CD4-positive, CD25-positive, alpha-beta regulatory T cell (primary cell): Measurements from ENCODE around the gene DYNC1I1. TPM values are rescaled to one million over a fixed set of nuclear protein-coding genes. Genes with fewer than 3 reads are reported as not detected.

Experiments
- ATAC-seq, 2 donors: fragments of 150-1000 bp; cut with Tn5 transposase; one replicate each; pipeline ENCODE4 v1.10.0; 2021; ENCODE audit warnings: low read depth in 2 of 2, moderate number of reproducible peaks in 2 of 2, moderate library complexity in 1 of 2
- DNase-seq, 3 donors: peaks; one replicate each; pipeline versions ENCODE4 v3.0.0 to v3.0.0-alpha.2; 2012 to 2022; ENCODE audit warnings: mixed read lengths in 1 of 3
- H3K27ac ChIP-seq: one replicate; pipeline ENCODE4 v1.7.0; 2013; ENCODE audit warnings: mild to moderate bottlenecking, low read length; ENCODE audit not compliant: insufficient read depth, poor library complexity, severe bottlenecking
- H3K27me3 ChIP-seq: one replicate; pipeline ENCODE4 v1.7.0; 2013; ENCODE audit warnings: low read length; ENCODE audit not compliant: control insufficient read depth, insufficient read depth
- H3K36me3 ChIP-seq: one replicate; pipeline ENCODE4 v1.7.0; 2013; ENCODE audit warnings: mild to moderate bottlenecking, low read length, moderate library complexity; ENCODE audit not compliant: control insufficient read depth, insufficient read depth
- H3K4me1 ChIP-seq: 2 replicates; pipeline ENCODE4 v1.7.0; 2013; ENCODE audit warnings: mild to moderate bottlenecking, low read length; ENCODE audit not compliant: insufficient read depth, control insufficient read depth, poor library complexity, severe bottlenecking
- H3K4me3 ChIP-seq: one replicate; pipeline ENCODE4 v1.7.0; 2013; ENCODE audit warnings: low read depth, mild to moderate bottlenecking, low read length, moderate library complexity
- H3K9me3 ChIP-seq, 2 experiments: 1 replicate in 1 of 2; 2 replicates in 1 of 2; pipeline ENCODE4 v1.7.0; 2013; ENCODE audit warnings: low read length in 2 of 2, mild to moderate bottlenecking in 1 of 2, moderate library complexity in 1 of 2; ENCODE audit not compliant: control insufficient read depth in 2 of 2
- H3K27ac Mint-ChIP-seq, 3 donors: one replicate each; pipeline ENCODE4 v1.8.0; 2020 to 2022; ENCODE audit warnings: mild to moderate bottlenecking in 3 of 3, mixed read lengths in 3 of 3, moderate library complexity in 2 of 3
- H3K27me3 Mint-ChIP-seq: one replicate; pipeline ENCODE4 v1.8.0; 2022; ENCODE audit warnings: mild to moderate bottlenecking, mixed read lengths
- H3K36me3 Mint-ChIP-seq: one replicate; pipeline ENCODE4 v1.8.0; 2020; ENCODE audit warnings: mixed read lengths
- H3K4me1 Mint-ChIP-seq, 4 donors: one replicate each; pipeline ENCODE4 v1.8.0; 2020 to 2022; ENCODE audit warnings: mixed read lengths in 4 of 4, mild to moderate bottlenecking in 1 of 4
- H3K4me3 Mint-ChIP-seq, 4 donors: one replicate each; pipeline ENCODE4 v1.8.0; 2020 to 2022; ENCODE audit warnings: mild to moderate bottlenecking in 4 of 4, mixed read lengths in 4 of 4, moderate library complexity in 3 of 4
- H3K9me3 Mint-ChIP-seq, 7 donors: one replicate each; pipeline ENCODE4 v1.8.0; 2020 to 2022; ENCODE audit warnings: mixed read lengths in 7 of 7, mild to moderate bottlenecking in 3 of 7, moderate library complexity in 2 of 7
- polyA plus RNA-seq, 4 donors: library from polyadenylated mRNA; unstranded; fragments of 300-500 nt; fragmentation: Illumina TruSeq; gene quantifications; one replicate each; pipeline ENCODE4 v1.2.3, GENCODE V29; 2021
- total RNA-seq: library from RNA; stranded (reverse); gene quantifications from one replicate; pipeline ENCODE4 v1.2.3, GENCODE V29; 2022

DYNC1I1 gene
- total and polyA plus RNA-seq, 5 donors from 2014 or later, result not detected

DNA sequence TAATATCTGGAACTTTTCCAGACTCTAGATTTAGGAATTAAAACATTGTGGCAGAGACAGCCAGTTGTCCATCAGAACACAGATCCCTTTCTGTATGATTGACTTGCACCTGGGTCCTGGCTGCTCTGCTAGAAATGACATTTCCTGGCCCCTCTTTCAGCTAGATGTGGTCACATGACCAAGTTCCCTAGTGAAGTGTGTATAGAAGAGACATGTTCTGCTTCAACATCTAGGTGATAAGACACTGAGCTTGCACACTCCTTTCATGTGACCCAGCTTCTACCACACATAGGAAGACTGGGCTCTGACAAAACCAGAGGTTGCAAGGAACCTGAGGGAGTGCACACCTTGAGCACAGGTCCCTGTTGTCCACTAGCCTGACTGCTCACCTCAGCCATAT lies 22.8 kb upstream of the DYNC1I1 start:
- Mint-ChIP-seq H3K9me3 (peaks cover 0 to 4% (median 1%) of the 10 kb centered on the region in 7 donors), H3K4me1 (no peaks in the 10 kb centered on the region), H3K27me3 (no peaks in the 10 kb centered on the region), H3K27ac (no peak overlapping the region), H3K36me3 (no peaks in the 10 kb centered on the region), H3K4me3 (no peak overlapping the region)
- H3K4me3 ChIP-seq, result no peak overlapping the region
- no peaks in the 10 kb centered on the region for H3K9me3 ChIP-seq
- no peaks in the 10 kb centered on the region for H3K4me1 ChIP-seq
- H3K36me3 ChIP-seq, result no peaks in the 10 kb centered on the region
- no peak for ATAC-seq
- DNase-seq, result no peak
- no peak overlapping the region for H3K27ac ChIP-seq
- no peaks in the 10 kb centered on the region for H3K27me3 ChIP-seq

DNA sequence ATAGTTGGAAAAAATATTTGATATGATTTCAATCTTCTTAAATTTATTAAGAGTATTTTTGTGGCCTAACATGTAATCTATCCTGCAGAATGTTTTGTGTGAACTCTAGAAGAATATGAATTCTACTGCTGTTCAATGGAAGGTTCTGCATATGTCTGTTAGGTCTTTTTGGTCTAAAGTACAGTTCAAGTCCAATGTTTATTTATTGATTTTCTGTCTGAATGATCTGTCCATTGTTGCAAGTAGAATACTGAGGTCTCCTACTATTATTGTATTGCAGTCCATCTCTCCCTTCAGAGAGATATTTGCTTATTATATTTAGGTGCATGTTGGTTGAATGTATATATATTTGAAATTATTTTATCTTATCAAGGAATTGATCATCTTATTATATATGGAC lies 18.9 kb upstream of the DYNC1I1 start:
- peaks cover 0 to 4% (median 0%) of the 10 kb centered on the region in 7 donors for H3K9me3 Mint-ChIP-seq
- peaks cover 2% of the 10 kb centered on the region for H3K27me3 ChIP-seq
- H3K4me1 Mint-ChIP-seq, result no peaks in the 10 kb centered on the region

DNA sequence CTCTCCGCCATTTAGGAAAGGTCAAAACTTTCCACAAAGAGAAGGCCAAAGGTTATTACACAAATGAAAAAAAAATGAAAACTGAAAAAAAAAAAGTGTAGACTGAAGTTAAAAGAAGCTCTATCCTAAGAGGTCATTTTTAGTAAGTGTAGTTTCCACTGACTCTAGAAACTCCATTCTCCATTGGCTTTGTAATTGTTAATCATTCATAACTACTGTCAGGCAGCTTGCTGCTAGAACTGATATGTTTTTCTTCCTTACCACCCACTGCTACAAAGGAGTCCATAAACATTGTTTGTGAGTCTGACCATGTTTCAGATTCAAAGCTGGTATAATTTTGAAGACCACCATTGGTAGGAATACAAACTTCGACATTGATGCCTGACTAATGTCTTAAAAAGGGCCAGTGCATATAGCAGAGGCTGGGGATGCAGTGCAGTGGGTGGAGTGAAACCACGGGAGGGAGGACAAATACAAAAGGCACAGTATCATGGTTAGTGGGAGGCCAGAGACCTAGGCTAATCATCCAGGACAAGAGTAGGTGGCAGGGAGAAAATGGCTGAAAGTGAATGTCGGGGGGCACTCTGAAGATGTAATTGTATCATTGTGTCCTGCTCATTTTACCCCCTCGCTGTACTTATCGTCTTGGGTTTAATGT lies 16.9 kb upstream of the DYNC1I1 start:
- ATAC-seq, result no peak
- H3K27ac Mint-ChIP-seq, result no peak overlapping the region

More for the DNA sequence above, 18.9 kb upstream of the DYNC1I1 start:
- no peak overlapping the region for H3K27ac ChIP-seq
- no peaks in the 10 kb centered on the region for H3K9me3 ChIP-seq
- no peak overlapping the region for H3K4me3 ChIP-seq
- Mint-ChIP-seq H3K36me3 (no peaks in the 10 kb centered on the region), H3K27me3 (no peaks in the 10 kb centered on the region), H3K27ac (no peak overlapping the region), H3K4me3 (no peak overlapping the region)
- H3K36me3 ChIP-seq, result no peaks in the 10 kb centered on the region
- DNase-seq, result no peak
- no peak for ATAC-seq
- no peaks in the 10 kb centered on the region for H3K4me1 ChIP-seq

DNA sequence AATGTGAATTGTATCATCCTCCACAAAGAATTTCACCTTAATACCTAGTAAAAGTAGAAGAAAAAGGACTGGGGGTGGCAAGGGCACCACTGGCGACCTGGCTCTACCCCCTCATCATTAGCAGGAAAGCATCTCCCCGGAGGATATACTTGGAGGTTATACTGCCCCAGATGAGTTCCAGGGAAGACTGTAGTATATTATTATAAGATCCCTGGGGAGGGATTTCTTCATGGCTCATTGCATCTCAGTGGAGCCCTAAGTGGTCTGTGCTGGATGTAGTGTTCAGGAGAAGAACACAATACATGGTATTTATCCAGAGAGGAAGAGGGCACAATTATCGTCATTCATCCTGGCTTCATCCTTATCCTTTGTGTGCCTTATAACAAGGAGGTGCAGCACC lies 14.2 kb upstream of the DYNC1I1 start:
- Histone ChIP-seq H3K4me1 (no peaks in the 10 kb centered on the region), H3K9me3 (no peaks in the 10 kb centered on the region), H3K27ac (no peak overlapping the region), H3K36me3 (no peaks in the 10 kb centered on the region), H3K27me3 (peaks cover 2% of the 10 kb centered on the region), H3K4me3 (no peak overlapping the region)
- Mint-ChIP-seq H3K27ac (no peak overlapping the region), H3K4me1 (no peaks in the 10 kb centered on the region), H3K36me3 (no peaks in the 10 kb centered on the region), H3K27me3 (no peaks in the 10 kb centered on the region), H3K9me3 (peaks cover 0 to 4% (median 0%) of the 10 kb centered on the region in 7 donors), H3K4me3 (no peak overlapping the region)
- ATAC-seq, result no peak
- DNase-seq, result no peak

More for the DNA sequence above, 16.9 kb upstream of the DYNC1I1 start:
- DNase-seq, result no peak
- Histone ChIP-seq H3K36me3 (no peaks in the 10 kb centered on the region), H3K4me1 (no peaks in the 10 kb centered on the region), H3K4me3 (no peak overlapping the region), H3K9me3 (no peaks in the 10 kb centered on the region), H3K27me3 (peaks cover 2% of the 10 kb centered on the region), H3K27ac (no peak overlapping the region)
- Mint-ChIP-seq H3K9me3 (peaks cover 0 to 4% (median 0%) of the 10 kb centered on the region in 7 donors), H3K4me3 (no peak overlapping the region), H3K36me3 (no peaks in the 10 kb centered on the region), H3K27me3 (no peaks in the 10 kb centered on the region), H3K4me1 (no peaks in the 10 kb centered on the region)

DNA sequence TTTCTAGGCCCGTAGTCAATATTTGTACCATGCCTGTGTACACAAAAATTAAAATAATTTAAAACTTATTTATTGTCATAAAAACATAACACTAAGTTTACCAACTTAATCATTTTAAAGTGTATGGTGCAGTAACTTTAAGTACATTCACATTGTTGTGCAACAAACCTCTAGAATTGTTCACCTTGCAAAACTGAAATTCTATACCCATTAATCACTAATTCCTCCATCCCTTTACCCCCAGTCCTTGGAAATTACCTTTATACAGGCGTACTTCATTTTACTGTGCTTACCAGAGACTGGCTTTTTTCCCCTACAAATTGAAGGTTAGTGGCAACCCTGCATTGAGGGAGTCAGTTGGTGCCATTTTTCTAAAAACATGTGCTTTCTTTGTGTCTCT lies 6.3 kb upstream of the DYNC1I1 start:
- Histone ChIP-seq H3K27ac (no peak overlapping the region), H3K27me3 (no peaks in the 10 kb centered on the region), H3K9me3 (no peaks in the 10 kb centered on the region), H3K4me3 (no peak overlapping the region), H3K36me3 (no peaks in the 10 kb centered on the region), H3K4me1 (no peaks in the 10 kb centered on the region)
- Mint-ChIP-seq H3K9me3 (peaks cover 0 to 4% (median 0%) of the 10 kb centered on the region in 7 donors), H3K27ac (no peak overlapping the region), H3K4me1 (peaks cover 0 to 5% (median 0%) of the 10 kb centered on the region in 4 donors), H3K36me3 (no peaks in the 10 kb centered on the region), H3K4me3 (no peak overlapping the region), H3K27me3 (peaks cover under 1% of the 10 kb centered on the region)
- no peak for DNase-seq
- ATAC-seq, result no peak

DNA sequence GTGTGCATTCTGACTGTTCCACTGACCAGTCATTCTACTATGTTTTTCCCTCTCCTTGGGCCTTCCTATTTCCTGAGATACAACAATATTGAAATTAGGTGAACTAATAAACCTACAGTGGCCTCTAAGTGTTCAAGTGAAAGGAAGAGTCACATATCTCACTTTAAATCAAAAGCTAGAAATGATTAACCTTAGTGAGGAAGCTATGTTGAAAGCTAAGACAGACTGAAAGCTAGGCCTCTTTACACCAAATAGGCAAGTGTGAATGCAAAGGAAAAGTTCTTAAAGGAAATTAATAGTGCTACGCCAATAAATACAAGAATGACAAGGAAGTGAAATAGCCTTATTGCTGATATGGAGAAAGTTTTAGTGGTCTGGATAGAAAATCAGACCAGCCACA lies 5.7 kb upstream of the DYNC1I1 start:
- Mint-ChIP-seq H3K4me3 (no peak overlapping the region), H3K27me3 (peaks cover 6% of the 10 kb centered on the region), H3K36me3 (no peaks in the 10 kb centered on the region), H3K9me3 (peaks cover 0 to 5% (median 0%) of the 10 kb centered on the region in 7 donors), H3K4me1 (peaks cover 0 to 5% (median 0%) of the 10 kb centered on the region in 4 donors), H3K27ac (no peak overlapping the region)
- H3K36me3 ChIP-seq, result no peaks in the 10 kb centered on the region
- DNase-seq (no peak), ATAC-seq (no peak)
- H3K4me3 ChIP-seq, result no peak overlapping the region
- no peaks in the 10 kb centered on the region for H3K4me1 ChIP-seq
- H3K9me3 ChIP-seq, result no peaks in the 10 kb centered on the region
- no peak overlapping the region for H3K27ac ChIP-seq
- H3K27me3 ChIP-seq, result no peaks in the 10 kb centered on the region

DNA sequence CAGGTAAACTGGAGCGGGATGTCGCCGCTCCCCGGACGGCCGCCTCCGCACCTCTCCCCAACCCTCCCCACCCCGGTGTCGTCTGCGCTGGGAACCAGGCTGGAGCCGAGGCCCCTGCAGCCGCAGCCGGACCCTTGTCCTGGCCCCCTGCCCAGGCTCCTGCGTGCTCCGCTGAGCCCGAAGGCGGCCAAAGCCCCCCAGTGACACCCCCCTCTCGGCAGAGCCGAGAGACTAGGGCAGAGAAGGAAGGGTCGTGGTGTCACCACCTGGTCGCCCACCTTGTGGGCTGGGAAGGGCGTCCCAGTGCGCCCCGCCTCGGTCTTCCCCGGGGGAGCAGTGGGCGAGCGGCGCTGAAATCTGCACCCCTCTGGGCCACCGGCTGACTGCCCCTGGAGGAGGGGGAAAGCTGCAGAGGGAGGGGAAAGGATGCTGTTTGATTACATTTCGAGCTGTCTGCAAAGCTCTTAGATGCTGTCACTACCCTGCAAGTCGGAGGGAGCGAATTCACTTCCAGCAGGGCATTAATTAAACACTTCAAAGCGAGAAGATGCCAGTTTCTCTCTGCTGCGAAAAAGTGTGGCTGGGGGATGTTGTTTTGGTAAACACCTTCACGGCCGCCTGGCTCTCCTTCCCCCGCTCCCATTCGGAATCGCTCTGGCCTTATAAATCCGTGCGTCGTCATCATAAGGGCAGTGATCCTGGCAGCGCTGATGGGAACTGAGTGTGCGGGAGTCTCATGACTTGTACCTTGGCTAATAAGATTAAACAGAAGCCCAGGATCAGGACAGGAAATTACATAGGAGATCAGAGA lies 622 bp downstream of the DYNC1I1 start:
- Histone ChIP-seq H3K36me3 (no peaks in the 10 kb centered on the region), H3K27me3 (peaks cover 15% of the 10 kb centered on the region), H3K9me3 (no peaks in the 10 kb centered on the region), H3K4me3 (no peak overlapping the region), H3K4me1 (no peaks in the 10 kb centered on the region), H3K27ac (no peak overlapping the region)
- Mint-ChIP-seq H3K4me3 (no peak overlapping the region), H3K27ac (no peak overlapping the region), H3K9me3 (peaks cover 0 to 5% (median 0%) of the 10 kb centered on the region in 7 donors), H3K27me3 (peaks cover 32% of the 10 kb centered on the region), H3K4me1 (peaks cover 0 to 5% (median 1%) of the 10 kb centered on the region in 4 donors), H3K36me3 (no peaks in the 10 kb centered on the region)
- ATAC-seq (no peak), DNase-seq (no peak)
